ENCODE measurements around the gene APBA2. TPM values are rescaled to one million over a fixed set of nuclear protein-coding genes. Genes with fewer than 3 reads are reported as not detected.

APBA2 gene
- total RNA-seq, 3 donors from 2014 or later, result 0.64 to 6.9 (median 5.0) TPM

DNA sequence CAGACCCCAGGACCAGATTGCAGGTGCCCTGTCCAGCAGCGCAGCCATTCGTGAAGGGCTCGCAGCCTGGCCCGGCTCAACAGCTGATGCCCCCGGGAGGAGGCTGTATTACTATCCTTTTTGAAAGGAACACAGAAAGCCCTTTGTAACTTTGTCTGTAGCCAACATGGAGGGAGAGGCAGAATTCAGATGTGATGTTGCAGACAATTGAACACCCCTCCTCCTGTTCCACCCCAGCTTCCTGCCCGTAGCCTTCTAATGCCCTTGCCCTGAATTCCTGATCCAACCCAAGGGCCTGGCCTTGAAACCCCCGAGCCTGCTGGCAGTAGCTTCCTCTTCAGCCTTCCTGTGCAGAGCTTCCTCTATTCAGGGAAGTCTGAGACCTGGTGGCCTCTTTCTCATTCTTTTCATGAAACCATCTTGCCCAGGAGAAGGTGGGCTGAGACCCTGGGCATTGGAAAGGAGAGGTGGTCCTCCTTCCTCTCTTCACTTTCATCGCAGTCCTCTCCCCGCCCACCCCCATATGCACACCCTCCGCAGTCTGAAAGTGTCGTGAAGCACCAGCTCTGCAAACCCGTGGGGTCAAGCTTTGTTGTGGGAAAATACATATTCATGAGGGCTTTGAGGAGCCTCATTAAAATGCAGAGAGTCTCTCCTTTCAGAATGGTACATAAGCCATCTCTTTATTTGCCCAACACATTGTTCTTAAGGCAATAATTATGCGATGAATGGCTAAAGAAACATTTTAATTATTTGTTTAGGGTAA, 109.2 kb downstream of the APBA2 start:
- no peaks in the 10 kb centered on the region for H3K4me1 ChIP-seq
- H3K27ac ChIP-seq, result no peak overlapping the region
- H3K36me3 ChIP-seq, result no peaks in the 10 kb centered on the region
- no peaks in the 10 kb centered on the region for H3K9me3 ChIP-seq
- H3K27me3 ChIP-seq, result no peaks in the 10 kb centered on the region
- intact Hi-C loops (cut with DNase I; ENCODE audit: low total_unique reads), result no loop called here
- TF ChIP-seq, protein P1, sequence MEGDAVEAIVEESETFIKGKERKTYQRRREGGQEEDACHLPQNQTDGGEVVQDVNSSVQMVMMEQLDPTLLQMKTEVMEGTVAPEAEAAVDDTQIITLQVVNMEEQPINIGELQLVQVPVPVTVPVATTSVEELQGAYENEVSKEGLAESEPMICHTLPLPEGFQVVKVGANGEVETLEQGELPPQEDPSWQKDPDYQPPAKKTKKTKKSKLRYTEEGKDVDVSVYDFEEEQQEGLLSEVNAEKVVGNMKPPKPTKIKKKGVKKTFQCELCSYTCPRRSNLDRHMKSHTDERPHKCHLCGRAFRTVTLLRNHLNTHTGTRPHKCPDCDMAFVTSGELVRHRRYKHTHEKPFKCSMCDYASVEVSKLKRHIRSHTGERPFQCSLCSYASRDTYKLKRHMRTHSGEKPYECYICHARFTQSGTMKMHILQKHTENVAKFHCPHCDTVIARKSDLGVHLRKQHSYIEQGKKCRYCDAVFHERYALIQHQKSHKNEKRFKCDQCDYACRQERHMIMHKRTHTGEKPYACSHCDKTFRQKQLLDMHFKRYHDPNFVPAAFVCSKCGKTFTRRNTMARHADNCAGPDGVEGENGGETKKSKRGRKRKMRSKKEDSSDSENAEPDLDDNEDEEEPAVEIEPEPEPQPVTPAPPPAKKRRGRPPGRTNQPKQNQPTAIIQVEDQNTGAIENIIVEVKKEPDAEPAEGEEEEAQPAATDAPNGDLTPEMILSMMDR (IDR thresholded peaks at IDR 0.05), result no peak
- TF ChIP-seq POLR2AphosphoS5 (IDR thresholded peaks at IDR 0.05) (no peak), POLR2A (IDR thresholded peaks at IDR 0.05) (no peak)
- H3K4me3 ChIP-seq, result no peak overlapping the region
- no peak for DNase-seq (ENCODE audit: low spot score in 2 of 2)

DNA sequence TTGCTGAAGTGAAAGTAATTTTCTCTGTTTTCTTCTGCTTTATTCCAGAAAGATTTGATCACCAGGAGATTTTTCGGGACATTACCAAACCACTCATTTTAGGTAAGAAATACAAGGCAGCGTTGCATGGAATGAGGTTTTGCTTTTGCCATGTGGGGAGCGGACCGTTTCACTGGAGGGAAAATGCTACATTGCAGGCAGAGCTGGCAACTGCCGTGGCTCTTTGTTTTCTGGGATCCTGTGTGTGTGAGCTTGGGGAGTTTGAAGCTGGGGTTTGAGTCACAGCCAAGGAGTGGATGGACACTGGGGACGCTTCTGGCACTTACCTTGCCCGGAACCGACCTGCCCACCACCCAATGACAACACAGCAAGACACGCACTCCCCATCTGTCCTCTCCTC, 109.9 kb downstream of the APBA2 start:
- TF ChIP-seq POLR2AphosphoS5 (IDR thresholded peaks at IDR 0.05), result no peak
- TF ChIP-seq, protein P1 (IDR thresholded peaks at IDR 0.05), result no peak
- no peak for TF ChIP-seq POLR2A (IDR thresholded peaks at IDR 0.05)
- intact Hi-C loops (cut with DNase I; ENCODE audit: low total_unique reads), result no loop called here
- Histone ChIP-seq H3K4me3 (no peak overlapping the region), H3K4me1 (no peaks in the 10 kb centered on the region), H3K27ac (no peak overlapping the region), H3K27me3 (no peaks in the 10 kb centered on the region), H3K36me3 (no peaks in the 10 kb centered on the region), H3K9me3 (no peaks in the 10 kb centered on the region)
- no peak for DNase-seq (ENCODE audit: low spot score in 2 of 2)

DNA sequence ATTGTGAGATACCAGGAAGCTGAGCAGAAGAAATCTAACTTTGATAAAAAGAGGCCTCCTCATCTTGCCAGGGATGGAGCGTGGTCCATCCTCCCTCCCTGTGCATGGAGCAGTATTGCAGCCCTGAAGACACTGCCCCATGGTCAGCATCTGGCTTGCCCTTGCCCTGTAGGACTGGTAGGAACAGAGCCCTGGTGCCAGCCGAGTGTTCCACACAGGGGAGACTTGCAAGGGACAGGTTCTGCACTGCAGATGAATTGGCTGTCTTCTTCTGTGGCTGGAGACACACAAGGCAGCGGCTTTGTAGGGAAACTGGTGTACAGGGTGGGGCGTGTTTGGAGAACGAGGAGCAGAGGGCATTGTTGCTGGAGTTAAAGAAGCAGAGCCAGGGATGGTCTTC, 110.5 kb downstream of the APBA2 start:
- Histone ChIP-seq H3K27ac (no peak overlapping the region), H3K9me3 (no peaks in the 10 kb centered on the region), H3K36me3 (no peaks in the 10 kb centered on the region), H3K27me3 (no peaks in the 10 kb centered on the region), H3K4me1 (no peaks in the 10 kb centered on the region), H3K4me3 (no peak overlapping the region)
- intact Hi-C loops (cut with DNase I; ENCODE audit: low total_unique reads), result no loop called here
- no peak for TF ChIP-seq POLR2A (IDR thresholded peaks at IDR 0.05)
- TF ChIP-seq, protein P1 (IDR thresholded peaks at IDR 0.05), result no peak
- no peak for TF ChIP-seq POLR2AphosphoS5 (IDR thresholded peaks at IDR 0.05)
- no peak for DNase-seq (ENCODE audit: low spot score in 2 of 2)

DNA sequence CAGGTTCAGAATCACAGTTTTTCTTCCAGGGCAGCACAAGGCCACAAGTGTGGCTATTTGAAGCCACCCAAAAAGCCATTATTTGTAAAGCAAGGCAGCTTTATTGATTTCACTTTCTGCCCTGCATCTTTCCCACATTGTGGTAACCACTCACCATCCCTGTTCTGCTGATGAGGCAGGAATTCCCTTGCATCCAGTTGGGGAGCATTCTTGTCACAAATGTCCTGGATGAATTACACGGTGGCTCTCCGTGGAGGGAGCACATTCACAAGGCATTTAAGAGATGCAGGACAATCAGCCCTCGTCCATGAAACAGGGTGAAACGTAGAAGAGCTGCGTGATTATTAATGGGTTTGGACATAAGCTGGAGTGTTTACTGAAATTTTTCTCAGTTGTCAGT, 111.2 kb downstream of the APBA2 start:
- H3K27me3 ChIP-seq, result no peaks in the 10 kb centered on the region

DNA sequence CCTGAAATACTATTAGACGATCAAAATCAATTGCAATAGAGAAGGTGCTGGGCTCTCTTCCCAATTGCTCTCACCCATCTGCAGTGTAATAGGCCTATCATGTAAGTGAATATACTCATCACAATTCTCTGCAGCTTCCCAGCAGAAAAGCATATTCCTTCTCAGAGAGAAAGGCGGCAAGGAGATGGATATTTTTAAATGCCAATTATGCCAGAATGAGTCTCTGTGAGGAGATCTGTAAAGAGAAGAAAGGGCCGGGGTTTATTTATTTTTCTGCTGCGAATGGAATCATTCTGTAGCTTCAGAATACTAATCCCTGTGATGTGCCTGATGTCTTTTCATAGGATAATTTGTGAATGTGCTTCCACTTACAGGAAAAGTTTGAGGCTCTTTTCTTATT, 112.0 kb downstream of the APBA2 start:
- TF ChIP-seq POLR2A (IDR thresholded peaks at IDR 0.05), result no peak
- TF ChIP-seq, protein P1 (IDR thresholded peaks at IDR 0.05), result no peak
- TF ChIP-seq POLR2AphosphoS5 (IDR thresholded peaks at IDR 0.05), result no peak
- Histone ChIP-seq H3K9me3 (no peaks in the 10 kb centered on the region), H3K27ac (no peak overlapping the region), H3K4me3 (no peak overlapping the region), H3K36me3 (no peaks in the 10 kb centered on the region), H3K4me1 (no peaks in the 10 kb centered on the region), H3K27me3 (no peaks in the 10 kb centered on the region)
- intact Hi-C loops (cut with DNase I; ENCODE audit: low total_unique reads), result no loop called here
- no peak for DNase-seq (ENCODE audit: low spot score in 2 of 2)

More for the DNA sequence above, 111.2 kb downstream of the APBA2 start:
- DNase-seq (ENCODE audit: low spot score in 2 of 2), result no peak
- H3K36me3 ChIP-seq, result no peaks in the 10 kb centered on the region
- H3K4me3 ChIP-seq, result no peak overlapping the region
- no peaks in the 10 kb centered on the region for H3K4me1 ChIP-seq
- no peaks in the 10 kb centered on the region for H3K9me3 ChIP-seq
- TF ChIP-seq POLR2A (IDR thresholded peaks at IDR 0.05) (no peak), POLR2AphosphoS5 (IDR thresholded peaks at IDR 0.05) (no peak)
- TF ChIP-seq, protein P1 (IDR thresholded peaks at IDR 0.05), result no peak
- H3K27ac ChIP-seq, result no peak overlapping the region
- intact Hi-C loops (cut with DNase I; ENCODE audit: low total_unique reads), result no loop called here
